Measurements from ENCODE around the gene FAM240B.

DNA sequence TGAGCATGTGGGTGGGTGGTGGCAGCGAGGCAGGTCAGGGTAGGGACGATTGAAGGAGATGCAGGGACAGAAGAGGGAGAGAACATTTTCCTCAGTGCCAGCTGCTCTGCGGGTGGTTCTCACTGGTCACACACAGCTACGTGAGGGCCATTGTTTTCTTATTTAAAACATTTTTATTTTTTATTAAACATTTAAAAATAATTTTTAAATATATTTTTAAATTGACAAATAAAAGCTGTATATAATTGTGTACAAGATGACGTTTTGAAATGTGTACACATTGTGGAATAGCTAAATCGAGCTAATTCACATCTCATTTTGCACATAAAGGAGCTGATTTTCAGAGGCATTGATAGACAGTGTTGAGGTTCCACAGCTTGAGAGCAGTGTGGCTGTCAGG, 14.0 kb downstream of the FAM240B start:
- TF ChIP-seq, protein P1, sequence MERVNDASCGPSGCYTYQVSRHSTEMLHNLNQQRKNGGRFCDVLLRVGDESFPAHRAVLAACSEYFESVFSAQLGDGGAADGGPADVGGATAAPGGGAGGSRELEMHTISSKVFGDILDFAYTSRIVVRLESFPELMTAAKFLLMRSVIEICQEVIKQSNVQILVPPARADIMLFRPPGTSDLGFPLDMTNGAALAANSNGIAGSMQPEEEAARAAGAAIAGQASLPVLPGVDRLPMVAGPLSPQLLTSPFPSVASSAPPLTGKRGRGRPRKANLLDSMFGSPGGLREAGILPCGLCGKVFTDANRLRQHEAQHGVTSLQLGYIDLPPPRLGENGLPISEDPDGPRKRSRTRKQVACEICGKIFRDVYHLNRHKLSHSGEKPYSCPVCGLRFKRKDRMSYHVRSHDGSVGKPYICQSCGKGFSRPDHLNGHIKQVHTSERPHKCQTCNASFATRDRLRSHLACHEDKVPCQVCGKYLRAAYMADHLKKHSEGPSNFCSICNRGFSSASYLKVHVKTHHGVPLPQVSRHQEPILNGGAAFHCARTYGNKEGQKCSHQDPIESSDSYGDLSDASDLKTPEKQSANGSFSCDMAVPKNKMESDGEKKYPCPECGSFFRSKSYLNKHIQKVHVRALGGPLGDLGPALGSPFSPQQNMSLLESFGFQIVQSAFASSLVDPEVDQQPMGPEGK (CRISPR knock-in tag; IDR thresholded peaks at IDR 0.05) = no peak
- TF ChIP-seq EZH2 (conservative IDR thresholded peaks at IDR 0.05; ENCODE audit: low read depth, low read length) = no peak
- no peak for TF ChIP-seq FOXA3 (CRISPR knock-in tag; IDR thresholded peaks at IDR 0.05)
- TF ChIP-seq HCFC1 (IDR thresholded peaks at IDR 0.05; ENCODE audit: low read depth, low read length) = no peak
- no peak for TF ChIP-seq POLR2A (IDR thresholded peaks at IDR 0.05; ENCODE audit: insufficient read depth in 1 of 2, low read depth in 2 of 2, low read length in 2 of 2)
- TF ChIP-seq KLF9 (CRISPR knock-in tag; IDR thresholded peaks at IDR 0.05; ENCODE audit: low read depth) = no peak
- no peak for TF ChIP-seq JUND (CRISPR knock-in tag; IDR thresholded peaks at IDR 0.05)
- no peak for TF ChIP-seq FOSL2 (CRISPR knock-in tag; IDR thresholded peaks at IDR 0.05)
- TF ChIP-seq, protein P2, sequence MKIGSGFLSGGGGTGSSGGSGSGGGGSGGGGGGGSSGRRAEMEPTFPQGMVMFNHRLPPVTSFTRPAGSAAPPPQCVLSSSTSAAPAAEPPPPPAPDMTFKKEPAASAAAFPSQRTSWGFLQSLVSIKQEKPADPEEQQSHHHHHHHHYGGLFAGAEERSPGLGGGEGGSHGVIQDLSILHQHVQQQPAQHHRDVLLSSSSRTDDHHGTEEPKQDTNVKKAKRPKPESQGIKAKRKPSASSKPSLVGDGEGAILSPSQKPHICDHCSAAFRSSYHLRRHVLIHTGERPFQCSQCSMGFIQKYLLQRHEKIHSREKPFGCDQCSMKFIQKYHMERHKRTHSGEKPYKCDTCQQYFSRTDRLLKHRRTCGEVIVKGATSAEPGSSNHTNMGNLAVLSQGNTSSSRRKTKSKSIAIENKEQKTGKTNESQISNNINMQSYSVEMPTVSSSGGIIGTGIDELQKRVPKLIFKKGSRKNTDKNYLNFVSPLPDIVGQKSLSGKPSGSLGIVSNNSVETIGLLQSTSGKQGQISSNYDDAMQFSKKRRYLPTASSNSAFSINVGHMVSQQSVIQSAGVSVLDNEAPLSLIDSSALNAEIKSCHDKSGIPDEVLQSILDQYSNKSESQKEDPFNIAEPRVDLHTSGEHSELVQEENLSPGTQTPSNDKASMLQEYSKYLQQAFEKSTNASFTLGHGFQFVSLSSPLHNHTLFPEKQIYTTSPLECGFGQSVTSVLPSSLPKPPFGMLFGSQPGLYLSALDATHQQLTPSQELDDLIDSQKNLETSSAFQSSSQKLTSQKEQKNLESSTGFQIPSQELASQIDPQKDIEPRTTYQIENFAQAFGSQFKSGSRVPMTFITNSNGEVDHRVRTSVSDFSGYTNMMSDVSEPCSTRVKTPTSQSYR (CRISPR knock-in tag; IDR thresholded peaks at IDR 0.05; ENCODE audit: borderline replicate concordance) = no peak
- no peak for TF ChIP-seq POLR2AphosphoS5 (IDR thresholded peaks at IDR 0.05; ENCODE audit: low read depth, low read length)
- TF ChIP-seq MTA1 (CRISPR knock-in tag; IDR thresholded peaks at IDR 0.05; ENCODE audit: borderline replicate concordance) = no peak
